ENCODE results near the gene MAGI2. TPM values are rescaled to one million over a fixed set of nuclear protein-coding genes. Genes with fewer than 3 reads are reported as not detected.

Gene MAGI2
- total RNA-seq, 1 donor from 2014 or later: 5.8 TPM

- Mint-ChIP-seq H3K4me1 (ENCODE audit: low read depth) (no peaks in the 10 kb centered on the region), H3K27me3 (ENCODE audit: low read depth) (no peaks in the 10 kb centered on the region), H3K36me3 (ENCODE audit: low read depth) (no peaks in the 10 kb centered on the region), H3K4me3 (ENCODE audit: unreplicated experiment) (no peak overlapping the region), H3K27ac (ENCODE audit: unreplicated experiment) (no peak overlapping the region), H3K9me3 (ENCODE audit: low read depth) (no peaks in the 10 kb centered on the region)
- no peak for TF ChIP-seq CTCF (IDR thresholded peaks at IDR 0.05)
- DNase-seq (ENCODE audit: low spot score): no peak
These were observed 146.1 kb downstream of the MAGI2 start for GRCh38 chr7:79307376-79307775.

- Mint-ChIP-seq H3K4me3 (ENCODE audit: unreplicated experiment) (no peak overlapping the region), H3K27ac (ENCODE audit: unreplicated experiment) (no peak overlapping the region), H3K9me3 (ENCODE audit: low read depth) (peaks cover 4% of the 10 kb centered on the region), H3K27me3 (ENCODE audit: low read depth) (no peaks in the 10 kb centered on the region), H3K36me3 (ENCODE audit: low read depth) (no peaks in the 10 kb centered on the region), H3K4me1 (ENCODE audit: low read depth) (no peaks in the 10 kb centered on the region)
- DNase-seq (ENCODE audit: low spot score): no peak
- no peak for TF ChIP-seq CTCF (IDR thresholded peaks at IDR 0.05)
These were observed 148.8 kb downstream of the MAGI2 start for GRCh38 chr7:79304711-79305110.

GRCh38 chr7:79302293-79302692 lies 151.2 kb downstream of the MAGI2 start:
- no peak for TF ChIP-seq CTCF (IDR thresholded peaks at IDR 0.05)
- Mint-ChIP-seq H3K36me3 (ENCODE audit: low read depth) (no peaks in the 10 kb centered on the region), H3K27ac (ENCODE audit: unreplicated experiment) (no peak overlapping the region), H3K4me3 (ENCODE audit: unreplicated experiment) (no peak overlapping the region), H3K27me3 (ENCODE audit: low read depth) (no peaks in the 10 kb centered on the region), H3K9me3 (ENCODE audit: low read depth) (peaks cover 4% of the 10 kb centered on the region), H3K4me1 (ENCODE audit: low read depth) (no peaks in the 10 kb centered on the region)
- DNase-seq (ENCODE audit: low spot score): no peak

GRCh38 chr7:79301419-79301818 lies 152.0 kb downstream of the MAGI2 start:
- no peaks in the 10 kb centered on the region for H3K36me3 Mint-ChIP-seq (ENCODE audit: low read depth)
- H3K27me3 Mint-ChIP-seq (ENCODE audit: low read depth): no peaks in the 10 kb centered on the region
- no peak for TF ChIP-seq CTCF (IDR thresholded peaks at IDR 0.05)
- H3K27ac Mint-ChIP-seq (ENCODE audit: unreplicated experiment): no peak overlapping the region
- H3K4me3 Mint-ChIP-seq (ENCODE audit: unreplicated experiment): no peak overlapping the region
- H3K4me1 Mint-ChIP-seq (ENCODE audit: low read depth): no peaks in the 10 kb centered on the region
- H3K9me3 Mint-ChIP-seq (ENCODE audit: low read depth): peaks cover 4% of the 10 kb centered on the region
- DNase-seq (ENCODE audit: low spot score): no peak

GRCh38 chr7:79300573-79300972 lies 152.9 kb downstream of the MAGI2 start:
- no peaks in the 10 kb centered on the region for H3K27me3 Mint-ChIP-seq (ENCODE audit: low read depth)
- no peaks in the 10 kb centered on the region for H3K4me1 Mint-ChIP-seq (ENCODE audit: low read depth)
- no peak for DNase-seq (ENCODE audit: low spot score)
- H3K36me3 Mint-ChIP-seq (ENCODE audit: low read depth): no peaks in the 10 kb centered on the region
- peaks cover 4% of the 10 kb centered on the region for H3K9me3 Mint-ChIP-seq (ENCODE audit: low read depth)
- H3K4me3 Mint-ChIP-seq (ENCODE audit: unreplicated experiment): no peak overlapping the region
- TF ChIP-seq CTCF (IDR thresholded peaks at IDR 0.05): no peak
- no peak overlapping the region for H3K27ac Mint-ChIP-seq (ENCODE audit: unreplicated experiment)

All from chondrocyte (in vitro differentiated cells).